Activated CD8-positive, alpha-beta T cell treated with anti-CD3 and anti-CD28 coated beads for 36 hours (primary cell): ENCODE measurements around the gene PDK3. TPM values are rescaled to one million over a fixed set of nuclear protein-coding genes. Genes with fewer than 3 reads are reported as not detected.

ENCODE experiments used
- ATAC-seq: fragments of 200-7000 bp; cut with Tn5 transposase; one replicate; pipeline ENCODE4 v1.10.0; 2021; ENCODE audit warnings: mild to moderate bottlenecking, moderate library complexity
- CTCF ChIA-PET: fragments of 350-600 bp; sonication (Branson Sonifier 250); formaldehyde crosslinking; loops from one replicate; lab custom pipeline; 2021; ENCODE audit warnings: antibody characterized with exemption; lab: Charles Lee
- POLR2A ChIA-PET: fragments of 350-600 bp; sonication (Branson Sonifier 250); formaldehyde crosslinking; loops from one replicate; lab custom pipeline; 2021; ENCODE audit warnings: antibody characterized with exemption; lab: Charles Lee
- DNase-seq: peaks from one replicate; pipeline ENCODE4 v3.0.0-alpha.2; 2020
- H3K27ac Mint-ChIP-seq: one replicate; pipeline ENCODE4 v1.8.0; 2021; ENCODE audit warnings: mild to moderate bottlenecking, mixed read lengths
- H3K27me3 Mint-ChIP-seq: one replicate; pipeline ENCODE4 v1.8.0; 2021; ENCODE audit warnings: mixed read lengths
- H3K36me3 Mint-ChIP-seq: one replicate; pipeline ENCODE4 v1.8.0; 2021; ENCODE audit warnings: low read depth, mixed read lengths
- H3K4me1 Mint-ChIP-seq: one replicate; pipeline ENCODE4 v1.8.0; 2021; ENCODE audit warnings: low read depth, mixed read lengths
- H3K4me3 Mint-ChIP-seq: one replicate; pipeline ENCODE4 v1.8.0; 2021; ENCODE audit warnings: mild to moderate bottlenecking, moderate library complexity, mixed read lengths
- H3K9me3 Mint-ChIP-seq: one replicate; pipeline ENCODE4 v1.8.0; 2021; ENCODE audit warnings: mixed read lengths
- intact Hi-C: fragments of 100-400 bp; cut with micrococcal nuclease; formaldehyde crosslinking; loops from one replicate; pipeline ENCODE4 v1.10.0; 2022
- total RNA-seq, 2 experiments: library from RNA; stranded (reverse); gene quantifications; one replicate each; pipeline ENCODE4 v1.2.3, GENCODE V29; 2021
- TF ChIP-seq, protein P1 (sequence below): fragments of 200-600 bp; IDR thresholded peaks from one replicate; pipeline ENCODE4 v1.8.0; 2022; ENCODE audit warnings: antibody characterized with exemption, mild to moderate bottlenecking

The PDK3 gene
- 10 to 100 TPM; 46.4 to 50.8 TPM for total RNA-seq

DNA sequence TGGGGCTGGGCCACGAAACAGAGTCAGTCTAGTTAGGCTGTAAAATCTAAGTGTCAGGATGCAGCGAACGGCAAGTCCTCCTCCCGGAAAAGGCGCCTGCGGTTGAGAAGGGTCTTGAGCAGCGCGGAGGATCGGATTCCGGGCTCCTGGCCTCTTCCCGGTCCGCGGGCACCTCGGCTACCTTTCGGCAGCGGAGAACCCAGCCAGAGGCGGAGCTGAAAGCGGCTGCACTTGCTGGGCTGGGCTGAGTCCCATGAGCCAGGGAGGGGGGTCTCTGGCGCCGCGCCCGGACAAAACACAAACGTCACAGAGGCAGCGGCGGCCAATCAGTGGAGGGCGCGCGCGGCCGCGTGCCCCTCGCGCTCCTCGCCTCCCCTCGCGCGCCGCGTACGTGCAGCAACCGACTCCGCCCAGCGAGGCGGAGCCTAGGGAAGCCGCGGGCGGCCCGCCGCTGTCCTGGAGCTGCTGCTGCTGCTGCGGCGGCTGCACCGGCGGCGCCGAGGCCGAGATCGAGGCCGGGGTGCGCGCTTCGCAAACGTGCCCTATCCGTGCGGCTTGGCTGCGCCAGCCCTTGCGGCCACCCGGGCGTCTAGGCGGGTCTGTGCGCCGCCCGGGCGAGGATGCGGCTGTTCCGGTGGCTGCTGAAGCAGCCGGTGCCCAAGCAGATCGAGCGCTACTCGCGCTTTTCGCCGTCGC lies at the start of gene PDK3:
Gene PDK3 (plus strand): TSS at position 451 of the 696 bp plus-strand sequence. CDS start 170 bp downstream, at position 621.
- H3K27me3 Mint-ChIP-seq, result no peaks in the 10 kb centered on the region
- intact Hi-C loops, result loop anchor here (2.0 kb wide), 1 partner anchor 16 kb away; no protein-coding TSS in a partner anchor
- peak; percentile 97 for ATAC-seq
- DNase-seq, result peak; percentile 90
- H3K4me1 Mint-ChIP-seq, result peaks cover 30% of the 10 kb centered on the region
- H3K9me3 Mint-ChIP-seq, result no peaks in the 10 kb centered on the region
- H3K27ac Mint-ChIP-seq, result peak within 1 kb of the TSS; percentile 91
- CTCF ChIA-PET, result interaction anchor here (1.0 to 2.7 kb wide), 2 partner anchors 34 to 69 kb away, joined by 3 to 13 read pairs; no protein-coding TSS in a partner anchor
- TF ChIP-seq, protein P1, sequence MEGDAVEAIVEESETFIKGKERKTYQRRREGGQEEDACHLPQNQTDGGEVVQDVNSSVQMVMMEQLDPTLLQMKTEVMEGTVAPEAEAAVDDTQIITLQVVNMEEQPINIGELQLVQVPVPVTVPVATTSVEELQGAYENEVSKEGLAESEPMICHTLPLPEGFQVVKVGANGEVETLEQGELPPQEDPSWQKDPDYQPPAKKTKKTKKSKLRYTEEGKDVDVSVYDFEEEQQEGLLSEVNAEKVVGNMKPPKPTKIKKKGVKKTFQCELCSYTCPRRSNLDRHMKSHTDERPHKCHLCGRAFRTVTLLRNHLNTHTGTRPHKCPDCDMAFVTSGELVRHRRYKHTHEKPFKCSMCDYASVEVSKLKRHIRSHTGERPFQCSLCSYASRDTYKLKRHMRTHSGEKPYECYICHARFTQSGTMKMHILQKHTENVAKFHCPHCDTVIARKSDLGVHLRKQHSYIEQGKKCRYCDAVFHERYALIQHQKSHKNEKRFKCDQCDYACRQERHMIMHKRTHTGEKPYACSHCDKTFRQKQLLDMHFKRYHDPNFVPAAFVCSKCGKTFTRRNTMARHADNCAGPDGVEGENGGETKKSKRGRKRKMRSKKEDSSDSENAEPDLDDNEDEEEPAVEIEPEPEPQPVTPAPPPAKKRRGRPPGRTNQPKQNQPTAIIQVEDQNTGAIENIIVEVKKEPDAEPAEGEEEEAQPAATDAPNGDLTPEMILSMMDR, result no peak
- peaks cover 7% of the 10 kb centered on the region for H3K36me3 Mint-ChIP-seq
- POLR2A ChIA-PET, result interaction anchor here (0.7 kb wide), 1 partner anchor 12 kb away, joined by 3 read pairs; no protein-coding TSS in a partner anchor
- H3K4me3 Mint-ChIP-seq, result peak within 1 kb of the TSS; percentile 82

DNA sequence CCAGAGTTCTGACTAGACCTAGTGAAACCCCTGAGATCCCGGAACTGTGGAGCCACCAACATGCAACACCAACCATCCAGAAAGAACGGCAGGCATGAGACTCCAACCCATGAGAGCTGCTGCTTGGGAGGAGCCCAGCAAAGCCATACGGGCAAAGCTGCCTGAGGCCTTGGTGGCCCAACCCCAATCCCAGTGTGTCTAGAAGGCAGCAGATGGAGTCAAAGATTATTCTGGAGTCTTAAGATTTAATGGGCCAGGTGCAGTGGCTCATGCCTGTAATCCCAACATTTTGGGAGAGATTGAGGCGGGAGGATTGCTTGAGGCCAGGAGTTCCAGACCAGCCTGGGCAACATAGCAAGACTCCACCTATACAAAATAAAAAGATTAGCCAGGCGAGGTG lies 49.2 kb upstream of the PDK3 start:
- TF ChIP-seq, protein P1, result no peak

DNA sequence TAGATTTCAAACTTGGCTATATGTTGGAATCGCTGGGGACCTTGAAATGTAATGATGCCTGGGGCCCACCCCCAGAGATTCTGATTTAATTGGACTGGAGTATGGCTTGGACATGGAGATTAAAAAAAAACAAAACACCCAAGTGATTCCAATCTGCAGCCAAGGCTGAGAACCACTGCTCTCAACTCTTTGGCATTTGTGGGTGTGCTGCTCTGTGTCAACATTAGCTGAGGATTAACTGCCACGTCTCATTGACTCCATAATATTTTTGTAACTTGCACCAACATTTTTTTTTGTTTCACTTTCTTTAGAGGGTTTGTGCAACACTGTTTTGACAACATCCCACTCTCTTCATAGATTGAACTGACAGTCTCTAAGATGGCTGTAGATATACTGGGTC lies 41.1 kb upstream of the PDK3 start:
- intact Hi-C loops, result no loop called here
- Mint-ChIP-seq H3K9me3 (no peaks in the 10 kb centered on the region), H3K27ac (no peak overlapping the region), H3K27me3 (no peaks in the 10 kb centered on the region), H3K4me1 (peaks cover 3% of the 10 kb centered on the region), H3K4me3 (no peak overlapping the region), H3K36me3 (no peaks in the 10 kb centered on the region)
- ATAC-seq (no peak), DNase-seq (no peak)
- ChIA-PET CTCF (no interaction called here), POLR2A (no interaction called here)
- TF ChIP-seq, protein P1, result no peak

More for the DNA sequence above, 49.2 kb upstream of the PDK3 start:
- H3K4me1 Mint-ChIP-seq, result no peaks in the 10 kb centered on the region
- H3K36me3 Mint-ChIP-seq, result no peaks in the 10 kb centered on the region
- H3K27ac Mint-ChIP-seq, result no peak overlapping the region
- no peaks in the 10 kb centered on the region for H3K9me3 Mint-ChIP-seq
- no peak for ATAC-seq
- intact Hi-C loops, result no loop called here
- POLR2A ChIA-PET, result no interaction called here
- no peak overlapping the region for H3K4me3 Mint-ChIP-seq
- DNase-seq, result no peak
- no peaks in the 10 kb centered on the region for H3K27me3 Mint-ChIP-seq
- CTCF ChIA-PET, result no interaction called here

DNA sequence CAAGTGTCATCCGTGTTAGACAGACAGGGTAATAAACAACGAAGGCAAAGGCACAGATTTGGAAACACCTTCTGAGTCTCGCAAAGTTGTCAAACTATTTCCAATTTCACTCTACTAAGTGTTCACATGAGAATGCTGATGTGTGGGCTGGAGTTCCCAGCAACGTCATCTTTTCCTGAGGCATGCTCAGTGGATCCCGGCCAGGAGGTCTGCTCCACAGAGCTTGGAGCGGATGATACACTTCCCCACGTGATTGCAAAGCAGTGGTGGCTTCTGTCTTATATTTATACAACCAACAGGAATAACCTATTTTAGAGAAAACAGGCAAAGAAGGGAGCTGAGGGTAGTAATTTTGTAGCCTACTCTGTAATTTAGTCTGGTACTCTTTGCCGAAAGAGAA lies 40.1 kb upstream of the PDK3 start:
- CTCF ChIA-PET, result no interaction called here
- no peak overlapping the region for H3K27ac Mint-ChIP-seq
- POLR2A ChIA-PET, result no interaction called here
- H3K4me1 Mint-ChIP-seq, result peaks cover 3% of the 10 kb centered on the region
- ATAC-seq, result no peak
- DNase-seq, result no peak
- intact Hi-C loops, result no loop called here
- H3K27me3 Mint-ChIP-seq, result no peaks in the 10 kb centered on the region
- no peaks in the 10 kb centered on the region for H3K9me3 Mint-ChIP-seq
- H3K4me3 Mint-ChIP-seq, result no peak overlapping the region
- no peaks in the 10 kb centered on the region for H3K36me3 Mint-ChIP-seq
- TF ChIP-seq, protein P1, result no peak

DNA sequence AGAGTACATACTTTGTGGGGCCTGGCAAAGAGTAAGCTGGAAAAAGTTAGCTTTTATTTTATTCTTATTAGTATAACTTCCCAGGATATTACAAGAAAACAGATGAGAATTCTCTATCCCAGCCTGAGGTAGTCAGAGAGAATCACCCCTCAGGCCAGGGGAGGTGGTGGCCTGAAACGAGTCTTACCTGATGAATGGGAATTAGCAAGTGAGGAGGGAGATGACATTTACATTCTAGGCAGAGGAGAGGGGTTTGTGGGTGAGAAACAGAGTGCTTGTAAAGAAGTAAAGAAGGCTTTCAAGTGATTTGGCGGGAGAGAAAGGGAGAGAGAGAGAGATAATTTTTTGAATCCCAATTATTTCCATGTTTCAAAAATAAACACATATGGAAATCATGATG lies 39.3 kb upstream of the PDK3 start:
- ChIA-PET POLR2A (no interaction called here), CTCF (no interaction called here)
- ATAC-seq (no peak), DNase-seq (no peak)
- intact Hi-C loops, result no loop called here
- H3K36me3 Mint-ChIP-seq, result no peaks in the 10 kb centered on the region
- no peaks in the 10 kb centered on the region for H3K9me3 Mint-ChIP-seq
- TF ChIP-seq, protein P1, result no peak
- no peak overlapping the region for H3K27ac Mint-ChIP-seq
- H3K4me1 Mint-ChIP-seq, result peaks cover 3% of the 10 kb centered on the region
- H3K4me3 Mint-ChIP-seq, result no peak overlapping the region
- H3K27me3 Mint-ChIP-seq, result no peaks in the 10 kb centered on the region
